Measurements from ENCODE around the gene USH1G.

Gene USH1G

GRCh38 chr17:74924250-74924948 is 1.3 kb upstream of the USH1G start, which contains the start of gene OTOP2:
Gene OTOP2 (plus strand): TSS chr17:74924273. CDS start chr17:74924633, 360 bp downstream.
- H3K4me3 ChIP-seq (ENCODE audit: low read depth, low read length), result no peak within 1 kb of the TSS; the same call in 1 of the 2 replicates
- CTCF ChIA-PET, result interaction anchor here (0.8 to 8.5 kb wide), 6 partner anchors 13 to 88 kb away, joined by 3 to 109 read pairs (median 4); partner anchors contain the start of gene MRPL58
- DNase-seq (ENCODE audit: low read depth, low spot score), result no peak
- POLR2A ChIA-PET, result no interaction called here
- TF ChIP-seq CTCF (IDR thresholded peaks at IDR 0.05; ENCODE audit: insufficient read depth, low read length, missing control alignments), result no peak

- no peak for DNase-seq (ENCODE audit: low read depth, low spot score)
- ChIA-PET CTCF (interaction anchor here (0.8 to 8.5 kb wide), 6 partner anchors 13 to 89 kb away, joined by 3 to 109 read pairs (median 4); partner anchors contain the start of gene MRPL58), POLR2A (no interaction called here)
- TF ChIP-seq CTCF (IDR thresholded peaks at IDR 0.05; ENCODE audit: insufficient read depth, low read length, missing control alignments), result peak; percentile 83
- H3K4me3 ChIP-seq (ENCODE audit: low read depth, low read length), result no peak overlapping the region
These were observed 639 bp upstream of the USH1G start for GRCh38 chr17:74923538-74924249.

- TF ChIP-seq CTCF (IDR thresholded peaks at IDR 0.05; ENCODE audit: insufficient read depth, low read length, missing control alignments), result no peak
- no peak overlapping the region for H3K4me3 ChIP-seq (ENCODE audit: low read depth, low read length)
- CTCF ChIA-PET, result interaction anchor here (0.6 to 8.5 kb wide), 5 partner anchors 13 to 188 kb away, joined by 3 to 109 read pairs (median 3); partner anchors contain the start of genes ARMC7 and OTOP3
- POLR2A ChIA-PET, result no interaction called here
- no peak for DNase-seq (ENCODE audit: low read depth, low spot score)
These were observed 883 bp downstream of the USH1G start for GRCh38 chr17:74922172-74922571.

GRCh38 chr17:74921769-74922168 is 1.3 kb downstream of the USH1G start:
- ChIA-PET POLR2A (no interaction called here), CTCF (interaction anchor here (1.0 to 8.5 kb wide), 2 partner anchors 34 to 39 kb away, joined by 6 to 109 read pairs; no protein-coding TSS in a partner anchor)

GRCh38 chr17:74921026-74921681 is 1.9 kb downstream of the USH1G start:
- POLR2A ChIA-PET, result no interaction called here
- no peak overlapping the region for H3K4me3 ChIP-seq (ENCODE audit: low read depth, low read length)
- DNase-seq (ENCODE audit: low read depth, low spot score), result no peak
- CTCF ChIA-PET, result interaction anchor here (1.0 to 8.5 kb wide), 2 partner anchors 35 to 40 kb away, joined by 6 to 109 read pairs; no protein-coding TSS in a partner anchor
- no peak for TF ChIP-seq CTCF (IDR thresholded peaks at IDR 0.05; ENCODE audit: insufficient read depth, low read length, missing control alignments)

More at GRCh38 chr17:74921769-74922168, 1.3 kb downstream of the USH1G start:
- no peak for TF ChIP-seq CTCF (IDR thresholded peaks at IDR 0.05; ENCODE audit: insufficient read depth, low read length, missing control alignments)
- H3K4me3 ChIP-seq (ENCODE audit: low read depth, low read length), result no peak overlapping the region
- no peak for DNase-seq (ENCODE audit: low read depth, low spot score)

Measured in AG04449 (cell line).